GM12874 (cell line): ENCODE results near the gene OR8D1.

Experiments used
- CTCF ChIP-seq: IDR thresholded peaks from 2 replicates; pipeline ENCODE4 v1.5.1; 2011; ENCODE audit warnings: low read depth, mild to moderate bottlenecking, control low read depth, low read length, moderate library complexity; ENCODE audit not compliant: insufficient read depth

The OR8D1 gene

GRCh38 chr11:124294687-124295086 is 19.1 kb downstream of the OR8D1 start:
- no peak for TF ChIP-seq CTCF

- no peak for TF ChIP-seq CTCF
These were observed 28.0 kb downstream of the OR8D1 start for GRCh38 chr11:124285610-124286344.

GRCh38 chr11:124278261-124278660 is 35.5 kb downstream of the OR8D1 start:
- TF ChIP-seq CTCF: no peak

GRCh38 chr11:124277804-124278203 is 35.9 kb downstream of the OR8D1 start:
- TF ChIP-seq CTCF: no peak

GRCh38 chr11:124277207-124277606 is 36.5 kb downstream of the OR8D1 start:
- TF ChIP-seq CTCF: no peak

GRCh38 chr11:124276081-124276480 is 37.7 kb downstream of the OR8D1 start:
- no peak for TF ChIP-seq CTCF

- TF ChIP-seq CTCF: no peak
These were observed 39.7 kb downstream of the OR8D1 start for GRCh38 chr11:124274000-124274399.

- no peak for TF ChIP-seq CTCF
These were observed 57.7 kb downstream of the OR8D1 start, which contains the start of gene OR8G5 for GRCh38 chr11:124256076-124256475. OR8G5 (plus strand) TSS chr11:124256376; CDS start chr11:124264932, 8,556 bp downstream.
